GM19324 (cell line): ENCODE data around the gene ZNF407.
"Not testable (repeated sequence)": the region's sequence is repeated elsewhere in the genome, so short reads cannot be mapped to it uniquely, and the experiment has no call there.

ENCODE experiments used
- ATAC-seq: cut with Tn5 transposase; IDR thresholded peaks from one replicate; pipeline ENCODE4 v1.9.1; 2021; ENCODE audit warnings: mild to moderate bottlenecking, moderate library complexity; ENCODE audit not compliant: unreplicated experiment, low FRiP score

The ZNF407 gene

GRCh38 chr18:75073654-75074053 lies 476.0 kb downstream of the ZNF407 start:
- ATAC-seq = no peak

GRCh38 chr18:75074196-75075015 lies 476.7 kb downstream of the ZNF407 start:
- ATAC-seq = no peak

- ATAC-seq = no peak
Observed at GRCh38 chr18:75075016-75075305, 477.3 kb downstream of the ZNF407 start.

GRCh38 chr18:75075429-75075841 lies 477.8 kb downstream of the ZNF407 start:
- no peak for ATAC-seq

- ATAC-seq = no peak
Observed at GRCh38 chr18:75076286-75076685, 478.6 kb downstream of the ZNF407 start.

- ATAC-seq = no peak
Observed at GRCh38 chr18:75081486-75081885, 483.8 kb downstream of the ZNF407 start.

GRCh38 chr18:75083131-75083530 lies 485.5 kb downstream of the ZNF407 start:
- no peak for ATAC-seq

- no peak for ATAC-seq
Observed at GRCh38 chr18:75083761-75084160, 486.1 kb downstream of the ZNF407 start.

- not testable (repeated sequence) for ATAC-seq
Observed at GRCh38 chr18:75085676-75086075, 488.0 kb downstream of the ZNF407 start.

GRCh38 chr18:75086494-75087034 lies 488.9 kb downstream of the ZNF407 start:
- no peak for ATAC-seq

GRCh38 chr18:75087119-75088020 lies 489.7 kb downstream of the ZNF407 start:
- ATAC-seq = no peak

GRCh38 chr18:75088021-75088506 lies 490.4 kb downstream of the ZNF407 start:
- ATAC-seq = no peak

GRCh38 chr18:75088622-75089211 lies 491.0 kb downstream of the ZNF407 start:
- ATAC-seq = no peak

- ATAC-seq = no peak
Observed at GRCh38 chr18:75089748-75090327, 492.2 kb downstream of the ZNF407 start.

GRCh38 chr18:75090336-75090735 lies 492.7 kb downstream of the ZNF407 start:
- ATAC-seq = no peak

GRCh38 chr18:75097491-75098225 lies 500.0 kb downstream of the ZNF407 start:
- ATAC-seq = no peak

- ATAC-seq = no peak
Observed at GRCh38 chr18:75100832-75101630, 503.4 kb downstream of the ZNF407 start.

- no peak for ATAC-seq
Observed at GRCh38 chr18:75101916-75102315, 504.2 kb downstream of the ZNF407 start.

GRCh38 chr18:75104029-75104428 lies 506.4 kb downstream of the ZNF407 start:
- ATAC-seq = not testable (repeated sequence)
